Endothelial cell of umbilical vein (primary cell): ENCODE results near the gene HSPA1A. TPM values are rescaled to one million over a fixed set of nuclear protein-coding genes. Genes with fewer than 3 reads are reported as not detected.
A peak's percentile ranks its signal among the peaks of the same experiment; 100 is the strongest.
"Not testable (repeated sequence)": the region's sequence is repeated elsewhere in the genome, so short reads cannot be mapped to it uniquely, and the experiment has no call there.

Experiments
- BruUV-seq: library from RNA; stranded (reverse); fragments of 400-500 nt; replicated peaks from 2 replicates; lab custom pipeline; 2021; lab: Mats Ljungman, UMichigan
- CTCF ChIA-PET: fragments of 300-600, 350-600 bp; sonication (Branson Sonifier 250); formaldehyde crosslinking; loops from one replicate; lab custom pipeline; 2021; ENCODE audit warnings: antibody characterized with exemption, inconsistent platforms; lab: Charles Lee
- POLR2A ChIA-PET: fragments of 300-600, 350-600 bp; sonication (Branson Sonifier 250); formaldehyde crosslinking; loops from one replicate; lab custom pipeline; 2021; ENCODE audit warnings: antibody characterized with exemption, inconsistent platforms; lab: Charles Lee
- DNase-seq: peaks from one replicate; pipeline ENCODE4 v3.0.0-alpha.2; 2011; ENCODE audit warnings: low read depth, low spot score
- FAIRE-seq: peaks from 2 replicates; lab custom pipeline; 2011; peaks lifted over from hg19 to GRCh38; lab: Jason Lieb, UNC
- H2AFZ ChIP-seq: 2 replicates; pipeline ENCODE4 v1.6.0; 2012; ENCODE audit warnings: low read depth, low read length, control low read depth, inconsistent platforms
- H3K27ac ChIP-seq: 2 replicates; pipeline ENCODE4 v1.5.1; 2011; ENCODE audit warnings: low read depth, mild to moderate bottlenecking, control low read depth, low read length, moderate library complexity; ENCODE audit not compliant: insufficient read depth
- H3K27me3 ChIP-seq, 2 experiments: 2 replicates each; pipeline versions ENCODE4 v1.6.0 to v1.6.1; 2011; ENCODE audit warnings: low read length in 2 of 2, mixed read lengths in 1 of 2; ENCODE audit not compliant: control insufficient read depth in 2 of 2, insufficient read depth in 2 of 2
- H3K36me3 ChIP-seq, 2 experiments: 2 replicates in 1 of 2; 3 replicates in 1 of 2; pipeline ENCODE4 v1.5.1; 2011; ENCODE audit warnings: low read length in 2 of 2, mild to moderate bottlenecking in 1 of 2, moderate library complexity in 1 of 2; ENCODE audit not compliant: control insufficient read depth in 2 of 2, insufficient read depth in 2 of 2; ENCODE audit errors: extremely low read depth in 1 of 2
- H3K4me1 ChIP-seq: 3 replicates; pipeline ENCODE4 v1.5.1; 2011; ENCODE audit warnings: mild to moderate bottlenecking, low read length; ENCODE audit not compliant: control insufficient read depth, insufficient read depth; ENCODE audit errors: extremely low read depth
- H3K4me2 ChIP-seq: 2 replicates; pipeline ENCODE4 v1.6.1; 2011; ENCODE audit warnings: low read length, control low read depth, mixed read lengths; ENCODE audit not compliant: insufficient read depth
- H3K4me3 ChIP-seq, 3 experiments: fragments of 200-600 bp in 1 of 3; sonication (generic), shearing (Covaris generic) in 1 of 3; replicated peaks in 1 of 3; 2 replicates each; pipeline ENCODE4 v1.5.1; 2011 to 2016; ENCODE audit warnings: control low read depth in 3 of 3, low read length in 3 of 3, mild to moderate bottlenecking in 2 of 3, inconsistent platforms in 1 of 3, low read depth in 1 of 3, moderate library complexity in 1 of 3; ENCODE audit not compliant: insufficient read depth in 1 of 3
- H3K79me2 ChIP-seq: 2 replicates; pipeline ENCODE4 v1.6.0; 2012; ENCODE audit warnings: low read length, inconsistent platforms; ENCODE audit not compliant: control insufficient read depth, insufficient read depth
- H3K9ac ChIP-seq: replicated peaks from 2 replicates; pipeline ENCODE3; 2011; ENCODE audit warnings: low read length, control low read depth; ENCODE audit not compliant: insufficient read depth; ENCODE audit errors: extremely low read depth
- H3K9me1 ChIP-seq: replicated peaks from 3 replicates; pipeline ENCODE4 v1.6.0; 2011; ENCODE audit warnings: mild to moderate bottlenecking, low read length; ENCODE audit not compliant: control insufficient read depth, insufficient read depth; ENCODE audit errors: extremely low read depth
- H3K9me3 ChIP-seq: replicated peaks from 2 replicates; pipeline ENCODE4 v1.5.1; 2012; ENCODE audit warnings: low read length, inconsistent platforms; ENCODE audit not compliant: control insufficient read depth, insufficient read depth
- H4K20me1 ChIP-seq: replicated peaks from 2 replicates; pipeline ENCODE3; 2011; ENCODE audit warnings: mild to moderate bottlenecking, low read length; ENCODE audit not compliant: control insufficient read depth, insufficient read depth; ENCODE audit errors: extremely low read depth
- GATA2 ChIP-seq: IDR thresholded peaks from 2 replicates; pipeline ENCODE4 v1.7.0; 2011; ENCODE audit warnings: low read depth, mild to moderate bottlenecking, moderate library complexity, mixed read lengths, low read length; ENCODE audit not compliant: insufficient read length, insufficient read depth
- MYC ChIP-seq: IDR thresholded peaks from one replicate; pipeline ENCODE4 v1.6.1; 2011; ENCODE audit warnings: mild to moderate bottlenecking, low read depth, low read length
- POLR2A ChIP-seq: IDR thresholded peaks from 2 replicates; pipeline ENCODE4 v1.6.1; 2012; ENCODE audit warnings: low read depth, mild to moderate bottlenecking, control low read depth, low read length
- dilution Hi-C: fragments of 300-500 bp; cut with MboI; formaldehyde crosslinking; loops from one replicate; pipeline ENCODE4 v1.15.0; 2019; ENCODE audit warnings: low sequenced_read_pairs; ENCODE audit not compliant: extremely low pct_ligation_motif_present
- intact Hi-C: fragments of 100-400 bp; cut with micrococcal nuclease; formaldehyde crosslinking; loops from one replicate; pipeline ENCODE4 v1.10.0; 2022
- polyA plus RNA-seq, 4 experiments: library from polyadenylated mRNA; depleted of rRNA in 3 of 4; stranded (reverse) in 3 of 4; unstranded in 1 of 4; fragments of >200 nt; gene quantifications; 2 replicates each; pipeline versions ENCODE4 v1.2.1 to v1.2.3, GENCODE V29; 2011 to 2012; ENCODE audit warnings: missing spikeins in 1 of 4
- total RNA-seq: library from RNA; stranded (reverse); gene quantifications from 2 replicates; pipeline ENCODE4 v1.2.3, GENCODE V29; 2021

Gene HSPA1A
- total and polyA plus RNA-seq, 2 donors (not counting 3 experiments of a cell fraction or from before 2014, with no cell fraction given) = 56.0 to 58.3 TPM

DNA sequence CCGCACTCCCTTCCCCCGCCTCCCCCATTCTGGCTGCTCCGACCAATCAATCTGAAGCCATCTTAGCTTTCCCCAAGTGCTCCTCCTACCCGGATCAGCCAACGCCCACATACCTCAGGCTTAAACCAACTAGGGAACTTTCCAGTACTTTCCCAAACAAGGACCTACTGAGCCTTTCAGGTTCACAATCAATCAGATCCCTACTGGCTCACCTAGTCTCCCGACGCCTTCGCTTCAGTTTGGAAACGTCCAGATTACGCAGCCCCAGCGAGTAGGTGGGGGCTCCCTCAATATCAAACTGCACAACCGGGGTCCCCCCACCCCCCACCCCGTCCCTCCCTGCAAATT is 692 bp upstream of the HSPA1A start:
- BruUV-seq = no TSS peak
- Histone ChIP-seq H3K36me3 (no peaks in the 10 kb centered on the region), H3K4me2 (peak overlapping the region; percentile 54), H4K20me1 (no peaks in the 10 kb centered on the region), H3K27me3 (no peaks in the 10 kb centered on the region), H3K9ac (peak overlapping the region; percentile 30), H3K79me2 (peaks cover 16% of the 10 kb centered on the region), H3K9me1 (no peaks in the 10 kb centered on the region), H3K4me1 (peaks cover 21% of the 10 kb centered on the region), H3K4me3 (peak overlapping the region; percentile 33 to 83 (median 37)), H2AFZ (peak overlapping the region; percentile 14), H3K27ac (peak overlapping the region; percentile 65), H3K9me3 (no peaks in the 10 kb centered on the region)
- POLR2A ChIA-PET = interaction anchor here (0.6 to 2.3 kb wide), 13 partner anchors 8 to 156 kb away, joined by 3 to 43 read pairs (median 4); partner anchors contain the start of genes HSPA1B, LSM2, MSH5 and NEU1
- DNase-seq = peak; percentile 96
- dilution Hi-C loops (no loop called here), intact Hi-C loops (loop anchor here (2.0 kb wide), 1 partner anchor 20 kb away; the partner anchor contains the start of gene VARS1)
- FAIRE-seq = no peak
- CTCF ChIA-PET = interaction anchor here (0.6 to 3.3 kb wide), 10 partner anchors 8 to 133 kb away, joined by 3 to 18 read pairs (median 4); partner anchors contain the start of genes HSPA1B, LSM2, LY6G5C and VARS1
- TF ChIP-seq POLR2A (peak; percentile 18), MYC (no peak), GATA2 (no peak)

DNA sequence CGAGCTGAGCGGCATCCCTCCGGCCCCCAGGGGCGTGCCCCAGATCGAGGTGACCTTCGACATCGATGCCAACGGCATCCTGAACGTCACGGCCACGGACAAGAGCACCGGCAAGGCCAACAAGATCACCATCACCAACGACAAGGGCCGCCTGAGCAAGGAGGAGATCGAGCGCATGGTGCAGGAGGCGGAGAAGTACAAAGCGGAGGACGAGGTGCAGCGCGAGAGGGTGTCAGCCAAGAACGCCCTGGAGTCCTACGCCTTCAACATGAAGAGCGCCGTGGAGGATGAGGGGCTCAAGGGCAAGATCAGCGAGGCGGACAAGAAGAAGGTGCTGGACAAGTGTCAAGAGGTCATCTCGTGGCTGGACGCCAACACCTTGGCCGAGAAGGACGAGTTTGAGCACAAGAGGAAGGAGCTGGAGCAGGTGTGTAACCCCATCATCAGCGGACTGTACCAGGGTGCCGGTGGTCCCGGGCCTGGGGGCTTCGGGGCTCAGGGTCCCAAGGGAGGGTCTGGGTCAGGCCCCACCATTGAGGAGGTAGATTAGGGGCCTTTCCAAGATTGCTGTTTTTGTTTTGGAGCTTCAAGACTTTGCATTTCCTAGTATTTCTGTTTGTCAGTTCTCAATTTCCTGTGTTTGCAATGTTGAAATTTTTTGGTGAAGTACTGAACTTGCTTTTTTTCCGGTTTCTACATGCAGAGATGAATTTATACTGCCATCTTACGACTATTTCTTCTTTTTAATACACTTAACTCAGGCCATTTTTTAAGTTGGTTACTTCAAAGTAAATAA is 2.0 kb downstream of the HSPA1A start:
- Histone ChIP-seq H3K4me2 (peak overlapping the region; percentile 96), H3K4me1 (peaks cover 26% of the 10 kb centered on the region), H3K9ac (peak overlapping the region; percentile 19), H3K4me3 (peak overlapping the region; percentile 33 to 62 (median 43)), H3K79me2 (peaks cover 16% of the 10 kb centered on the region)
- H4K20me1 ChIP-seq, H3K9me1 ChIP-seq, H3K9me3 ChIP-seq, H3K36me3 ChIP-seq, H3K27ac ChIP-seq, intact Hi-C loops, dilution Hi-C loops, DNase-seq, H3K27me3 ChIP-seq, BruUV-seq, H2AFZ ChIP-seq: not testable (repeated sequence)
- ChIA-PET CTCF (interaction anchor here (1.0 kb wide), 2 partner anchors 10 to 183 kb away, joined by 3 read pairs; partner anchors contain the start of gene LSM2), POLR2A (interaction anchor here (0.8 kb wide), 1 partner anchor 10 kb away, joined by 3 read pairs; the partner anchor contains the start of gene HSPA1B)
- peak; percentile 94 for FAIRE-seq

DNA sequence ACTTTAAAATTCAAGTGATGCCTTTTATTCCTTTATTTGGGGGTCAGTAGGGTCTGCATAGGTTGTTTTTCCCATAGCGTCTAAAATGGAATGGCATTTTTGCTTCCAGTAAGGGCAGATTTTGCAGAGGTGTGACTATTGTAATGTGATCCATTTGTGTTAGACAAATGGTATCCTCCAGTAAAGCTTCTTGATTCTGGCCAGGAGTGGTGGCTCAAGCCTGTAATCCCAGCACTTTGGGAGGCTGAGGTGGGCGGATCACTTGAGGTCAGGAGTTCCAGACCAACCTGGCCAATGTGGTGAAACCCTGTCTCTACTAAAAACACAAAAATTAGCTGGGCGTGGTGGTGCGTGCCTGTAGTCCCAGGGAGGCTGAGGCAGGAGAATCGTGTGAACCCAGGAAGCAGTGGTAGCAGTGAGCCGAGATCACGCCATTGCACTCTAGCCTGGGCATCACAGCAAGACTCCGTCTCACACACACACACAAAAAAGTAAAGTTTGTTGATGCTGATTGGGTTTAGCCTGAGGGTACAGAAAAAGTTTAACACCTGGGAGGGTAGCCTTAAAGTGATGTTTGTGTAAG is 2.7 kb downstream of the HSPA1A start:
- H3K27ac ChIP-seq, dilution Hi-C loops, DNase-seq, intact Hi-C loops, H3K9me3 ChIP-seq, H3K9ac ChIP-seq, H3K9me1 ChIP-seq, H4K20me1 ChIP-seq, H3K36me3 ChIP-seq, H3K27me3 ChIP-seq, H2AFZ ChIP-seq, BruUV-seq: not testable (repeated sequence)
- FAIRE-seq = peak; percentile 60
- peak overlapping the region; percentile 96 for H3K4me2 ChIP-seq
- peak overlapping the region; percentile 33 to 62 (median 43) for H3K4me3 ChIP-seq
- H3K79me2 ChIP-seq = peaks cover 16% of the 10 kb centered on the region
- ChIA-PET CTCF (interaction anchor here (0.6 to 1.0 kb wide), 3 partner anchors 11 to 183 kb away, joined by 3 to 4 read pairs (median 3); partner anchors contain the start of gene LSM2), POLR2A (interaction anchor here (0.8 kb wide), 1 partner anchor 9 kb away, joined by 3 read pairs; the partner anchor contains the start of gene HSPA1B)
- H3K4me1 ChIP-seq = peaks cover 32% of the 10 kb centered on the region
